ENCODE results near the gene DUS3L.

The DUS3L gene

GRCh38 chr19:5778402-5778801, 12.6 kb downstream of the DUS3L start:
- no peak for TF ChIP-seq CTCF (IDR thresholded peaks at IDR 0.05; ENCODE audit: borderline replicate concordance, insufficient read depth, low read depth, low read length)
- H3K4me3 ChIP-seq (ENCODE audit: low read depth, low read length): no peak overlapping the region

- no peak for TF ChIP-seq CTCF (IDR thresholded peaks at IDR 0.05; ENCODE audit: borderline replicate concordance, insufficient read depth, low read depth, low read length)
- no peak overlapping the region for H3K4me3 ChIP-seq (ENCODE audit: low read depth, low read length)
Measured at GRCh38 chr19:5775668-5776309, 15.2 kb downstream of the DUS3L start.

GRCh38 chr19:5774921-5775320, 16.0 kb downstream of the DUS3L start:
- no peak for TF ChIP-seq CTCF (IDR thresholded peaks at IDR 0.05; ENCODE audit: borderline replicate concordance, insufficient read depth, low read depth, low read length)
- no peak overlapping the region for H3K4me3 ChIP-seq (ENCODE audit: low read depth, low read length)

GRCh38 chr19:5773276-5773675, 17.7 kb downstream of the DUS3L start:
- no peak overlapping the region for H3K4me3 ChIP-seq (ENCODE audit: low read depth, low read length)
- no peak for TF ChIP-seq CTCF (IDR thresholded peaks at IDR 0.05; ENCODE audit: borderline replicate concordance, insufficient read depth, low read depth, low read length)

GRCh38 chr19:5772416-5772815, 18.5 kb downstream of the DUS3L start:
- no peak overlapping the region for H3K4me3 ChIP-seq (ENCODE audit: low read depth, low read length)
- no peak for TF ChIP-seq CTCF (IDR thresholded peaks at IDR 0.05; ENCODE audit: borderline replicate concordance, insufficient read depth, low read depth, low read length)

GRCh38 chr19:5767949-5768348, 23.0 kb downstream of the DUS3L start:
- no peak overlapping the region for H3K4me3 ChIP-seq (ENCODE audit: low read depth, low read length)

More at GRCh38 chr19:5767949-5768348, 23.0 kb downstream of the DUS3L start:
- TF ChIP-seq CTCF (IDR thresholded peaks at IDR 0.05; ENCODE audit: borderline replicate concordance, insufficient read depth, low read depth, low read length): no peak
